GM12878 (cell line): ENCODE data around the gene TADA3. TPM values are rescaled to one million over a fixed set of nuclear protein-coding genes. Genes with fewer than 3 reads are reported as not detected.

ENCODE experiments used
- ATF7 ChIP-seq: fragments of 450-650 bp; IDR thresholded peaks from 2 replicates; pipeline ENCODE4 v1.6.1; 2016; ENCODE audit warnings: low read depth, mild to moderate bottlenecking
- CTCF ChIP-seq, 3 experiments: IDR thresholded peaks in 2 of 3; conservative IDR thresholded peaks in 1 of 3; 2 replicates each; pipeline ENCODE4 v1.5.1; 2011; ENCODE audit warnings: low read depth in 3 of 3, low read length in 3 of 3, mild to moderate bottlenecking in 3 of 3, control low read depth in 2 of 3, moderate library complexity in 2 of 3, inconsistent platforms in 1 of 3, mixed read lengths in 1 of 3; ENCODE audit not compliant: control insufficient read depth in 2 of 3, insufficient read depth in 1 of 3; ENCODE audit errors: extremely low read depth in 1 of 3
- EGR1 ChIP-seq, 2 experiments: IDR thresholded peaks; 1 replicate in 1 of 2; 2 replicates in 1 of 2; pipeline ENCODE4 v1.6.1; 2011 to 2012; ENCODE audit warnings: low read depth in 2 of 2, low read length in 2 of 2, borderline replicate concordance in 1 of 2, mild to moderate bottlenecking in 1 of 2, moderate library complexity in 1 of 2
- FOXM1 ChIP-seq: IDR thresholded peaks from 2 replicates; pipeline ENCODE4 v1.6.1; 2012; ENCODE audit warnings: low read depth, mild to moderate bottlenecking, inconsistent platforms, low read length, moderate library complexity
- IKZF1 ChIP-seq: fragments of 450-650 bp; conservative IDR thresholded peaks from 2 replicates; pipeline ENCODE4 v1.6.1; 2017; ENCODE audit warnings: antibody characterized with exemption, mild to moderate bottlenecking
- MXI1 ChIP-seq: fragments of 150-350 bp; IDR thresholded peaks from 2 replicates; pipeline ENCODE4 v1.6.1; 2011; ENCODE audit warnings: low read depth, mild to moderate bottlenecking, inconsistent platforms, low read length, improper control_type of control experiment
- NKRF ChIP-seq: fragments of 450-650 bp; conservative IDR thresholded peaks from 2 replicates; pipeline ENCODE4 v1.6.1; 2017; ENCODE audit warnings: mild to moderate bottlenecking, moderate library complexity
- PML ChIP-seq: IDR thresholded peaks from 2 replicates; pipeline ENCODE4 v1.6.1; 2012; ENCODE audit warnings: low read length, inconsistent platforms
- RAD21 ChIP-seq: IDR thresholded peaks from 2 replicates; pipeline ENCODE4 v1.6.1; 2011; ENCODE audit warnings: mild to moderate bottlenecking, low read depth, low read length, moderate library complexity; ENCODE audit not compliant: insufficient read depth
- RELA ChIP-seq: fragments of 450-650 bp; IDR thresholded peaks from 2 replicates; pipeline ENCODE4 v1.8.0; 2014; ENCODE audit warnings: borderline replicate concordance; ENCODE audit not compliant: partially characterized antibody
- REST ChIP-seq: IDR thresholded peaks from 2 replicates; pipeline ENCODE4 v1.6.1; 2012; ENCODE audit warnings: mild to moderate bottlenecking, low read depth, low read length
- SPI1 ChIP-seq: IDR thresholded peaks from 2 replicates; pipeline ENCODE4 v1.6.1; 2011; ENCODE audit warnings: low read depth, mild to moderate bottlenecking, low read length, moderate library complexity, borderline replicate concordance; ENCODE audit not compliant: insufficient read depth
- USF2 ChIP-seq: IDR thresholded peaks from 2 replicates; pipeline ENCODE4 v1.6.1; 2011; ENCODE audit warnings: low read depth, low read length, improper control_type of control experiment, borderline replicate concordance
- ZBTB40 ChIP-seq: fragments of 450-650 bp; IDR thresholded peaks from 2 replicates; pipeline ENCODE4 v1.6.1; 2016; ENCODE audit warnings: mild to moderate bottlenecking, moderate library complexity, borderline replicate concordance
- ZNF274 ChIP-seq: IDR thresholded peaks from one replicate; pipeline ENCODE4 v1.8.0; 2011; ENCODE audit not compliant: insufficient read length, insufficient read depth
- polyA plus RNA-seq, 11 experiments: library from polyadenylated mRNA; depleted of rRNA in 4 of 11; unstranded in 6 of 11; stranded (reverse) in 5 of 11; fragments of >200 nt; fragmentation: Nextera tagmentation in 4 of 11; fragmentation: Illumina TruSeq in 1 of 11; extraction: Ambion mirVana in 4 of 11; extraction: Trizol in 1 of 11; gene quantifications; 1 replicate in 1 of 11; 2 replicates in 10 of 11; pipeline versions ENCODE4 v1.2.1 to v1.2.3, GENCODE V29; 2011 to 2016; ENCODE audit warnings: inconsistent platforms in 2 of 11, missing spikeins in 2 of 11, low read depth in 1 of 11
- total RNA-seq, 4 experiments: library from RNA; depleted of rRNA in 3 of 4; stranded (reverse); fragments of >200 nt in 3 of 4; fragmentation: Illumina TruSeq in 1 of 4; extraction: Trizol in 1 of 4; gene quantifications; 2 replicates each; pipeline versions ENCODE4 v1.2.1 to v1.2.3, GENCODE V29; 2013 to 2021

Gene TADA3
- total and polyA plus RNA-seq, 10 of the 15 experiments (the other 5 are each of a cell fraction or from before 2014, with no cell fraction given) = 2.6 to 71.2 (median 51.0) TPM

- TF ChIP-seq FOXM1 (no peak; the same call in 1 of the 2 replicates), NKRF (no peak; the same call in 1 of the 2 replicates), REST (no peak), ATF7 (peak; percentile 100), IKZF1 (peak; percentile 21; the same call in 1 of the 2 replicates), SPI1 (peak; percentile 63; the same call in 1 of the 2 replicates), PML (peak; percentile 61), ZNF274 (no peak), ZBTB40 (peak; percentile 85; the same call in 1 of the 2 replicates), MXI1 (peak; percentile 60), EGR1 (IDR thresholded peaks at IDR 0.05; ENCODE audit: borderline replicate concordance in 1 of 2, low read depth in 2 of 2, low read length in 2 of 2) (peak in 1 of 2 experiments; percentile 97; a peak in 2 of 3 replicates), USF2 (no peak), CTCF (IDR thresholded peaks at IDR 0.05 in 2 of 3, conservative IDR thresholded peaks at IDR 0.05 in 1 of 3; ENCODE audit: control insufficient read depth in 2 of 3, extremely low read depth in 1 of 3, insufficient read depth in 1 of 3, low read depth in 3 of 3, low read length in 3 of 3) (no peak), RELA (peak; percentile 80), RAD21 (no peak)
Observed at GRCh38 chr3:9792405-9793160, at the start of gene TADA3, which contains the start of gene ARPC4 (continued).
